ENCODE results near the gene EDN3.

The EDN3 gene

GRCh38 chr20:59340201-59340885 is 39.9 kb downstream of the EDN3 start:
- no peak for TF ChIP-seq CTCF (IDR thresholded peaks at IDR 0.05)

- no peak for TF ChIP-seq CTCF (IDR thresholded peaks at IDR 0.05)
Observed at GRCh38 chr20:59342023-59342957, 41.9 kb downstream of the EDN3 start.

- TF ChIP-seq CTCF (IDR thresholded peaks at IDR 0.05) = no peak
Observed at GRCh38 chr20:59346061-59346460, 45.6 kb downstream of the EDN3 start.

GRCh38 chr20:59349277-59349676 is 48.9 kb downstream of the EDN3 start:
- no peak for TF ChIP-seq CTCF (IDR thresholded peaks at IDR 0.05)

DNA sequence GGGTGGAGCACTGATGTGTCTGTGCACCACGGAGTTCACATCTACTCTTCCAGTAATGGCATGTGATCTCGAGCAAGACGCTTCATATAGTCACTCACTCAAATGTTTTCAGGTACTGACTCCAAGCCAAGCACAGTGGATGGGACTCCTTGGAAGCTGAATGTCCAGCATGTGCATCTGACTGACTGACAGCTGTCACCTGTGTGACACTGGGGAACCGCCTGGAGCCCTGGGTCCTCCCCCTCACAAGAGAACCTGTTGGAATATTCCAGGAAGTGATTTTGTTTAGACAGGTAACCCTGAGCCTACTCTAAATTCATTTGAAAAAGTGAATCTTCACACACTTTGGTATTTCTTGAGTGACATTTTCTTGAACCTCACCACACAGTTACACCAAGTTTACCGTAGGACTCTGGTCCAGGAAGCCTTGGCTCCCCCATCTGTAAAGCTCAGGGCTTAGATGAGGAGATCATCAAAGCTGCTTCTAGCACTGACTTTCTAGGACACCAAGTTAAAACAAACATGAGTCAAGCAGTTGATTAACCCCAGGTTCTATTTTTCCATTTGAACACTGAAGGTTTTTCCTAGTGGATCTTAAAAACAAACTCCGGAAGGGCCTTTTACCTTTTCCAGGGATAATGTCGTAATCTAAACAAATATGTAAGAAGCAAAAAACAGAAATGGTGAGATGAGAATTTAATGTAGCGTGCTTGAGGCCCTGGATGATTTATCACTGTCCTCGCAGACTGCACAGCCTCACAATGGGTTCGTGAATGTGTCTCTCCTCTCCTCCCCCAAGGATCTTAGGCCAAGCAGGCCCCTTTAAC is 50.1 kb downstream of the EDN3 start:
- no peak for TF ChIP-seq CTCF (IDR thresholded peaks at IDR 0.05)

DNA sequence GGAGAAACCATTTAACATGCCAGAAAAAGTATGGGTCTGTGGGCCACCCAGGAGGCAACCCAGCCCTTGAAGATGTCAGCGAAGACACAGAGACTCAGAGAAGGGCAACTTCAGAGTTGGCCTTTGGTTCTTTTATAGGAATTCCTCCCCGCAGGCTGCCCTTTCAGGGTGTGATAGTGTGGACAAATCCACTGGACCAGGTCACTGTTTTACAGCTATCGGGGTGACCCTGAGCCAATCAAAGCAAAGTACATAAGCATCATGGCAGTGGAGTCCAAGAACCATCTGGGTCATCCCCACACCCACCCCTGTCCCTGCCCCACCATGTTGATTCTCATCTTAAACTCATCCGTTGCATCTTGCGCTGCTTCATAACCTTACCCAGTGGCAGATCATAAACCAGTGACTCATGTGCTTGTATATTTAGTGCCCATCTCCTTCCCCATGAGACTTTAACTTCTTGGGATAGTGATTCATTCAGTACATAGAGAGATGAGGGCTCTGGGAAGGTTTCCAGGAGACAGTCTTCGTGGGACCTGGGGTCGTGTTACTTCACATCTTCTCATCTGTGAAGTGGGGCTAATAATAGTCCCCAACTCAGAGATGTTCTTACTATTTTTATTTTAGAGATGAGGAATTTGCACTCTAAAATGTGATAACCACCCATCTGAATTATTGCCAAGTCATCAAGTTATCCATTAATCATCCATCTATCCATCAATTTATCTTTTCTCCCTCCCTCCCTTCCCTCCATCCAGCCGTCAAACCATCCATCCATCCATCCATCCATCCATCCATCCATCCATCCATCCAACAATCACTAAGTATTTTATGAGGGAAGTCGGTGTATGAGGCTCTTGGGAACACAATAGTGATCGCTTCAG is 51.0 kb downstream of the EDN3 start:
- TF ChIP-seq CTCF (IDR thresholded peaks at IDR 0.05) = no peak

Data from LNCAP (cell line).